Retinal pigment epithelial cell (primary cell): ENCODE measurements around the gene TMEM140.

Experiments
- DNase-seq: peaks from one replicate; pipeline ENCODE4 v3.0.0-alpha.2; 2010; ENCODE audit warnings: low read depth
- H3K4me3 ChIP-seq: 2 replicates; pipeline ENCODE4 v1.5.1; 2011; ENCODE audit warnings: mild to moderate bottlenecking, low read length, control low read depth, moderate library complexity
- TF ChIP-seq, protein P1 (sequence below): conservative IDR thresholded peaks from 2 replicates; pipeline ENCODE4 v1.5.1; 2011; ENCODE audit warnings: low read depth, low read length, control low read depth, inconsistent platforms

Gene TMEM140

DNA sequence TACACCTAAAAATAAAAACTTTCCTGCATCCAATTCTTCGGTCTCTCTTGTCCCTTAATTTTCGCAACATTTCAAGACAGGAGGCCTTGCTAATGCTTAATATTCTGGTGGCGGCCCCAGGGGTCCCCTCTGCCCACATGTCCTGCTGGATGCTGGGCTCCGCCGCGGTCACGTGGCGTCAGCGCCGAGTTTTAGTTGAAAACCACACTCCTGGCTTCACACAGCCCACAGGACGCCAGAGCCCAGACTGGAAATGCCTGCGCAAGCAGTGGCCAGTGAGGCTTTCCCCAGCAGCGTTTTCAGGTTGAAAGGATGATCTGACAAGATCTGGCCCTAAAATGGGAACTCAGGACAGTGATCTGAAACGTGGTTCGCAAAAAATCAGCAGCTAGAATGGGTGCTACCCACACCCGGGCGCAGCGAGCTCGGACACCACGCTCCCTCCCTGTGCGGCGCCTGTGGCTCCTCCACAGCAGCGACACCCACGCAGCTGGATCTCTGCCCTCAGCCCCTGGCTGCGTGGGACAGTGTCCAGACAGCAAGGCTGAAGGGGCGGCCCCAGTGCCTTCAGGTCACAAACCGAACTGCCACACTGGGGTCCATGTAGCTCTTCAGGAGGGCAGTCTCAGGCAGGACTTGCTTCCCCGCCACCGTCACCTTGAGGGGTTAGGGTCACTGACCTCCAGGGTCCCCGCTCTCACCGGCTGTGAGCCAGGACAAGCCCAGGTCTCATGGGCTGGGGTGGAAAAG lies 34.2 kb downstream of the TMEM140 start:
- TF ChIP-seq, protein P1, sequence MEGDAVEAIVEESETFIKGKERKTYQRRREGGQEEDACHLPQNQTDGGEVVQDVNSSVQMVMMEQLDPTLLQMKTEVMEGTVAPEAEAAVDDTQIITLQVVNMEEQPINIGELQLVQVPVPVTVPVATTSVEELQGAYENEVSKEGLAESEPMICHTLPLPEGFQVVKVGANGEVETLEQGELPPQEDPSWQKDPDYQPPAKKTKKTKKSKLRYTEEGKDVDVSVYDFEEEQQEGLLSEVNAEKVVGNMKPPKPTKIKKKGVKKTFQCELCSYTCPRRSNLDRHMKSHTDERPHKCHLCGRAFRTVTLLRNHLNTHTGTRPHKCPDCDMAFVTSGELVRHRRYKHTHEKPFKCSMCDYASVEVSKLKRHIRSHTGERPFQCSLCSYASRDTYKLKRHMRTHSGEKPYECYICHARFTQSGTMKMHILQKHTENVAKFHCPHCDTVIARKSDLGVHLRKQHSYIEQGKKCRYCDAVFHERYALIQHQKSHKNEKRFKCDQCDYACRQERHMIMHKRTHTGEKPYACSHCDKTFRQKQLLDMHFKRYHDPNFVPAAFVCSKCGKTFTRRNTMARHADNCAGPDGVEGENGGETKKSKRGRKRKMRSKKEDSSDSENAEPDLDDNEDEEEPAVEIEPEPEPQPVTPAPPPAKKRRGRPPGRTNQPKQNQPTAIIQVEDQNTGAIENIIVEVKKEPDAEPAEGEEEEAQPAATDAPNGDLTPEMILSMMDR = no peak
- no peak overlapping the region for H3K4me3 ChIP-seq
- DNase-seq = no peak

DNA sequence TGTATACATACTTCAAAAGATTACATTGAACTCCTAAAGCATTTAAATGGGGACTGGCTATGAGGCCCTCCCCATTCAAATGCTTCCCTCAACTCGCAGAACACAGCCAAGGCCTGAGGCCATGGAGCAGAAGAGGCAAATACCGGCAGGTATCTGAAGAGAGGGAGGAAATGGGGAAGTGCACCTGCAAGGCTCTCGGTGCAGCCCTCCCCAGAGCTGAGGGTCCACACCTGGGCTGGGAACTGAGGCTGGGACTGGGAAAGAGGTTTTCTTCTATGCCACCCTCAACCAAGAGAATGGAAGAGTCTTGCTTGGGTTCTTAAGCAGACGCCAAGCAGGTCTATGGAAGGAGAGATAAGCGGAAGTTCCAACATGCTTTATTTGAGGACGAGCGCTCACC lies 35.6 kb downstream of the TMEM140 start:
- TF ChIP-seq, protein P1 = no peak
- H3K4me3 ChIP-seq = no peak overlapping the region
- DNase-seq = no peak

DNA sequence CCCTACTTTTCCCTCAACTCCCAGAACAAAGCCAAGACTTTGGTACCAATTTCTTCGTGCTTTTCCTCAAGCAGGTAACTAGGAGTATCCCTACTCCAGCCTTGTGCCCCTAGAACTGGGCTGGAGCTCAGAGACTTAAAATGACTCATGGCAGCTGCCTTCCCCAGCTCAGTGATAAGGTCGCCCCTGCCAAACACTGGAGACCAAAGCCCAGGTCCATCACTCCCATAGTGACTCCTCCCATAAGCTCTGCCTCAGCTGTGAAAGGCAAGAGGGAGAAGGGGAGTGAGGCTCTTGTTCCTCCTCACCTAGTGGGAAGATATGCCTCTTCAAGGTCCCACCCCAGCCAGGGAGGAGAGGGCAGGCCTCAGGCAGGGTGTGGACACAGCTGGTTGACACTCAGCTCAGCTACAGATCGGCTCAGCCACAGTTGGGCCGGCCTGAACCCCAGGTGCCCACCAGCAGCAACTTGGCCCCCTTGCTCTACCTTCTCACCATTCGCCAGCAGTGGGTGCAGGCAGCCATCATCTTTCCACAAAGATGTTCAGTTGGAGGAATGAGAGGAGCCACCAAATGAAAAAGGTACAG lies 36.5 kb downstream of the TMEM140 start:
- DNase-seq = no peak
- H3K4me3 ChIP-seq = no peak overlapping the region
- TF ChIP-seq, protein P1 = no peak

DNA sequence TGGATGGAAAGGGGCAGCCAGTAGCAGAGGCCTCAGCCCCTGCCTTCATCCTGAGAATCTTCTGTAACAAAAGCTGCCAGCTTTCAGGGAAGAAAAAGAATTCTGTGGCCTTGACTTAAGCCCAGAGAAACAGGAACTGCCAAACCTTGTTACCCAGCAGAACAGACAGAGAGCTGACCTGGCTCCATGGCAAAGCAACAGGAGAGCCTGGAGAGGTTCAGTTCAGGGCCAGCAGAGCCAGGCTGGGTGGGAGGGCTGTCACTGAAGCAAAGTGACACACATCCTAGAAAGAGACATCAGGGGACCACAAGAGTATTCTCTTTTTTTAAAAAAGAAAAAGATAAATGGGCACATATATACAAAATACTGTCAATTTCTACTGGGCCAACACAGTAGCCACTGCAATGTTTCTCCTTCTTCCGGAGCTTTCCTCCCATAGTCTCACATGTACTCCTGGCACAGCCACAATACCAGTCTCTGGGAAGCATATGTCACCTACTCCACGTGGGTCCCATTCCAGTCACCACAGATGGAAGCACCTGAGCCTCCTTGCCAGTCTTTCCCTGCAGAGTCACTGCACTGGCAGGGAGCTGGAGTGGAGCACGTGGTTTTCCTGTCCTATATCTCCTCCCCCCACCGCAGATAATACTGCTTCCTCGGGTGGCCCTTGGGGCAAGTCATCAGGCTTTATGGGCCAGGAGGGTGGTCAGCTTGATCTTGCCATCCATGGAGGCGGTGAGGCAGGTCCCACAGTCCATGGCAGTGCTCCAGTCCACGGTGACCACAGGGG lies 37.8 kb downstream of the TMEM140 start:
- H3K4me3 ChIP-seq = no peak overlapping the region
- TF ChIP-seq, protein P1 = no peak
- no peak for DNase-seq

DNA sequence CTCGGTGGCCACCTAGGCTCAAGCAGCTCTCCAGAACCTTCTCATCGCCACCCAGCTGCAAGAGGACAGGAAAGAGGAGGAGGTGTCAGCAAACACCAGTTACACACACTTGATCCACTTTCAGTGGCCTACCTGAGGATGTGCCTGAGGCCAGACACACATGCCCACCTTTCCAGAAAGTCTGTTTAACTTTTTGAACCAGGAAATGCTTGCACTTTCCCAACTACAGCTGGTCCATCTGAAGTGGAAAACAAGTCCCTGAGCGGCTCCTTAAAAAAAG lies 38.3 kb downstream of the TMEM140 start:
- no peak overlapping the region for H3K4me3 ChIP-seq
- TF ChIP-seq, protein P1 = no peak
- DNase-seq = no peak

DNA sequence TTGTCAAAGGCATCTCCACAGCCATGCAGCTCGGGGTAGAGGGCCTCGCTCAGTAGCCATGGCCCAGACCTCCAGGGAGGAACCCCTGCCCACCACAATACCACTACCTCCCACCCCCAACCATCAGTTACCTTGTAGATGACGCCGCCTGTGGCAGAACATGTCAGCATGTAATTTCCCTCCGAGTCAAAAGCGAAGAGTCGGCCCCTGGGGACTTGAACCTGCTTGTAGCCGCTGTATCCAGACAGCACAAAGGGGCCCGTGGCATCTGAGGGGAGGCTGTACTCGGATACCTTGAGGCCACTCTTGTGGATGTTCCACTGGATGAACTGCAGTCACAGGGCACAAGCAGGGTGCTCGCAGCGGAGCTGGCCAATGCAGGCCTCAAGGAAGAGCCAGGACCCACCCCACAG lies 39.0 kb downstream of the TMEM140 start:
- TF ChIP-seq, protein P1 = no peak
- H3K4me3 ChIP-seq = no peak overlapping the region
- no peak for DNase-seq
